K562 (cell line): ENCODE data around the gene MAST4.

Experiments used
- MYC ChIP-seq, 2 experiments: fragments of 250-450 bp in 1 of 2; sonication (Bioruptor Pico) in 1 of 2; IDR thresholded peaks; 2 replicates each; pipeline versions ENCODE4 v1.5.1 to v1.6.1; 2012 to 2021; ENCODE audit warnings: low read depth in 2 of 2, borderline replicate concordance in 1 of 2, improper control_type of control experiment in 1 of 2, low read length in 1 of 2, mild to moderate bottlenecking in 1 of 2, moderate library complexity in 1 of 2
- PHTF2 ChIP-seq: fragments of 250-450 bp; sonication (Bioruptor Pico); IDR thresholded peaks from 2 replicates; pipeline ENCODE4 v1.5.0; 2021; ENCODE audit warnings: mild to moderate bottlenecking
- RCOR1 ChIP-seq, 2 experiments: IDR thresholded peaks; 2 replicates each; pipeline ENCODE4 v1.6.1; 2012; ENCODE audit warnings: low read depth in 2 of 2, low read length in 2 of 2, borderline replicate concordance in 1 of 2, improper control_type of control experiment in 1 of 2
- YY1 ChIP-seq, 3 experiments: IDR thresholded peaks; 2 replicates each; pipeline ENCODE4 v1.6.1; 2011; ENCODE audit warnings: low read length in 2 of 3, mild to moderate bottlenecking in 2 of 3, moderate library complexity in 2 of 3, borderline replicate concordance in 1 of 3, control low read depth in 1 of 3, low read depth in 1 of 3; ENCODE audit not compliant: insufficient read depth in 3 of 3, insufficient replicate concordance in 2 of 3, control insufficient read depth in 1 of 3, insufficient read length in 1 of 3; ENCODE audit errors: extremely low read depth in 1 of 3
- ZNF561 ChIP-seq: fragments of 450-650 bp; formaldehyde crosslinking; conservative IDR thresholded peaks from 2 replicates; pipeline ENCODE4 v1.4.0; 2020; ENCODE audit warnings: mild to moderate bottlenecking, moderate library complexity
- TF ChIP-seq, protein P1 (sequence below): fragments of 450-650 bp; IDR thresholded peaks from 2 replicates; pipeline ENCODE4 v1.7.1; 2018; ENCODE audit warnings: mild to moderate bottlenecking, low read depth; ENCODE audit not compliant: partially characterized antibody
- TF ChIP-seq, protein P2 (sequence below): sonication (generic); formaldehyde crosslinking; IDR thresholded peaks from 2 replicates; pipeline ENCODE4 v1.8.1; 2022; ENCODE audit warnings: missing genetic modification reagents
- TF ChIP-seq, protein P3 (sequence below), 3 experiments: IDR thresholded peaks in 2 of 3; conservative IDR thresholded peaks in 1 of 3; 2 replicates each; pipeline ENCODE4 v1.5.1; 2011 to 2012; ENCODE audit warnings: low read length in 3 of 3, mild to moderate bottlenecking in 3 of 3, control low read depth in 2 of 3, improper control_type of control experiment in 1 of 3, inconsistent platforms in 1 of 3, low read depth in 1 of 3, mixed read lengths in 1 of 3, moderate library complexity in 1 of 3; ENCODE audit not compliant: insufficient read depth in 2 of 3

DNA sequence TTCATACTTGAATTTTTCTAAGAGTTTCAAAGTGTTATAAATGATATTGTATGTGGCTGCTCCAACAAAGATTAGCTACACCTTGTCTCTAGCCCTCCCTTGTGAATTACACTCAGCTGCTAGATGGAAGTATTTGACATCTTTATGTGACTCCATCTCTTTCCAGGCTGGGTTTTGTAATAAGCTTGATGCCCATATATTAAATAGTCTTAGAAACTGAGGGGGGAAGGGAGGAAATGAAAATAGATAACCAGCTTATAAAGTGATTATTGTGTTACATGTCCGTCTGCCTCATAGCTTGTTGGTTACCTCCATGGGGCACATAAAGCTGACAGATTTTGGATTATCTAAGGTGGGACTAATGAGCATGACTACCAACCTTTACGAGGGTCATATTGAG is 537.0 kb downstream of the MAST4 start:
- TF ChIP-seq, protein P1, sequence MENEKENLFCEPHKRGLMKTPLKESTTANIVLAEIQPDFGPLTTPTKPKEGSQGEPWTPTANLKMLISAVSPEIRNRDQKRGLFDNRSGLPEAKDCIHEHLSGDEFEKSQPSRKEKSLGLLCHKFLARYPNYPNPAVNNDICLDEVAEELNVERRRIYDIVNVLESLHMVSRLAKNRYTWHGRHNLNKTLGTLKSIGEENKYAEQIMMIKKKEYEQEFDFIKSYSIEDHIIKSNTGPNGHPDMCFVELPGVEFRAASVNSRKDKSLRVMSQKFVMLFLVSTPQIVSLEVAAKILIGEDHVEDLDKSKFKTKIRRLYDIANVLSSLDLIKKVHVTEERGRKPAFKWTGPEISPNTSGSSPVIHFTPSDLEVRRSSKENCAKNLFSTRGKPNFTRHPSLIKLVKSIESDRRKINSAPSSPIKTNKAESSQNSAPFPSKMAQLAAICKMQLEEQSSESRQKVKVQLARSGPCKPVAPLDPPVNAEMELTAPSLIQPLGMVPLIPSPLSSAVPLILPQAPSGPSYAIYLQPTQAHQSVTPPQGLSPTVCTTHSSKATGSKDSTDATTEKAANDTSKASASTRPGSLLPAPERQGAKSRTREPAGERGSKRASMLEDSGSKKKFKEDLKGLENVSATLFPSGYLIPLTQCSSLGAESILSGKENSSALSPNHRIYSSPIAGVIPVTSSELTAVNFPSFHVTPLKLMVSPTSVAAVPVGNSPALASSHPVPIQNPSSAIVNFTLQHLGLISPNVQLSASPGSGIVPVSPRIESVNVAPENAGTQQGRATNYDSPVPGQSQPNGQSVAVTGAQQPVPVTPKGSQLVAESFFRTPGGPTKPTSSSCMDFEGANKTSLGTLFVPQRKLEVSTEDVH, result no peak
- TF ChIP-seq RCOR1 (IDR thresholded peaks at IDR 0.05; ENCODE audit: borderline replicate concordance in 1 of 2, low read depth in 2 of 2, low read length in 2 of 2) (no peak), ZNF561 (CRISPR knock-in tag) (no peak), PHTF2 (no peak), YY1 (IDR thresholded peaks at IDR 0.05; ENCODE audit: borderline replicate concordance in 1 of 3, control insufficient read depth in 1 of 3, extremely low read depth in 1 of 3, insufficient read depth in 3 of 3, insufficient read length in 1 of 3, insufficient replicate concordance in 2 of 3, low read depth in 1 of 3, low read length in 2 of 3) (no peak), MYC (IDR thresholded peaks at IDR 0.05; ENCODE audit: low read depth, low read length) (no peak), MYC (CRISPR knock-in tag; IDR thresholded peaks at IDR 0.05; ENCODE audit: borderline replicate concordance, low read depth) (no peak)
- TF ChIP-seq, protein P2, sequence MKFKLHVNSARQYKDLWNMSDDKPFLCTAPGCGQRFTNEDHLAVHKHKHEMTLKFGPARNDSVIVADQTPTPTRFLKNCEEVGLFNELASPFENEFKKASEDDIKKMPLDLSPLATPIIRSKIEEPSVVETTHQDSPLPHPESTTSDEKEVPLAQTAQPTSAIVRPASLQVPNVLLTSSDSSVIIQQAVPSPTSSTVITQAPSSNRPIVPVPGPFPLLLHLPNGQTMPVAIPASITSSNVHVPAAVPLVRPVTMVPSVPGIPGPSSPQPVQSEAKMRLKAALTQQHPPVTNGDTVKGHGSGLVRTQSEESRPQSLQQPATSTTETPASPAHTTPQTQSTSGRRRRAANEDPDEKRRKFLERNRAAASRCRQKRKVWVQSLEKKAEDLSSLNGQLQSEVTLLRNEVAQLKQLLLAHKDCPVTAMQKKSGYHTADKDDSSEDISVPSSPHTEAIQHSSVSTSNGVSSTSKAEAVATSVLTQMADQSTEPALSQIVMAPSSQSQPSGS (CRISPR knock-in tag), result no peak
- TF ChIP-seq, protein P3, sequence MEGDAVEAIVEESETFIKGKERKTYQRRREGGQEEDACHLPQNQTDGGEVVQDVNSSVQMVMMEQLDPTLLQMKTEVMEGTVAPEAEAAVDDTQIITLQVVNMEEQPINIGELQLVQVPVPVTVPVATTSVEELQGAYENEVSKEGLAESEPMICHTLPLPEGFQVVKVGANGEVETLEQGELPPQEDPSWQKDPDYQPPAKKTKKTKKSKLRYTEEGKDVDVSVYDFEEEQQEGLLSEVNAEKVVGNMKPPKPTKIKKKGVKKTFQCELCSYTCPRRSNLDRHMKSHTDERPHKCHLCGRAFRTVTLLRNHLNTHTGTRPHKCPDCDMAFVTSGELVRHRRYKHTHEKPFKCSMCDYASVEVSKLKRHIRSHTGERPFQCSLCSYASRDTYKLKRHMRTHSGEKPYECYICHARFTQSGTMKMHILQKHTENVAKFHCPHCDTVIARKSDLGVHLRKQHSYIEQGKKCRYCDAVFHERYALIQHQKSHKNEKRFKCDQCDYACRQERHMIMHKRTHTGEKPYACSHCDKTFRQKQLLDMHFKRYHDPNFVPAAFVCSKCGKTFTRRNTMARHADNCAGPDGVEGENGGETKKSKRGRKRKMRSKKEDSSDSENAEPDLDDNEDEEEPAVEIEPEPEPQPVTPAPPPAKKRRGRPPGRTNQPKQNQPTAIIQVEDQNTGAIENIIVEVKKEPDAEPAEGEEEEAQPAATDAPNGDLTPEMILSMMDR (IDR thresholded peaks at IDR 0.05 in 2 of 3, conservative IDR thresholded peaks at IDR 0.05 in 1 of 3; ENCODE audit: insufficient read depth in 2 of 3, low read depth in 1 of 3, low read length in 3 of 3), result no peak
